ENCODE results near the gene B3GALT5.

B3GALT5 gene

GRCh38 chr21:39655589-39655988, 42.8 kb downstream of the B3GALT5 start:
- no peak for TF ChIP-seq ZFX (IDR thresholded peaks at IDR 0.05; ENCODE audit: borderline replicate concordance)
- TF ChIP-seq CTCF (IDR thresholded peaks at IDR 0.05): no peak
- no peak overlapping the region for H3K27ac ChIP-seq

- no peak overlapping the region for H3K27ac ChIP-seq
- no peak for TF ChIP-seq CTCF (IDR thresholded peaks at IDR 0.05)
- no peak for TF ChIP-seq ZFX (IDR thresholded peaks at IDR 0.05; ENCODE audit: borderline replicate concordance)
Measured at GRCh38 chr21:39656209-39656608, 43.5 kb downstream of the B3GALT5 start.

- TF ChIP-seq CTCF (IDR thresholded peaks at IDR 0.05) (no peak), ZFX (IDR thresholded peaks at IDR 0.05; ENCODE audit: borderline replicate concordance) (no peak)
- no peak overlapping the region for H3K27ac ChIP-seq
Measured at GRCh38 chr21:39657091-39657689, 44.5 kb downstream of the B3GALT5 start.

GRCh38 chr21:39658066-39658465, 45.3 kb downstream of the B3GALT5 start:
- H3K27ac ChIP-seq: no peak overlapping the region
- TF ChIP-seq CTCF (IDR thresholded peaks at IDR 0.05) (no peak), ZFX (IDR thresholded peaks at IDR 0.05; ENCODE audit: borderline replicate concordance) (no peak)

GRCh38 chr21:39659070-39659815, 46.5 kb downstream of the B3GALT5 start:
- H3K27ac ChIP-seq: no peak overlapping the region
- TF ChIP-seq CTCF (IDR thresholded peaks at IDR 0.05) (no peak), ZFX (IDR thresholded peaks at IDR 0.05; ENCODE audit: borderline replicate concordance) (no peak)

- H3K27ac ChIP-seq: no peak overlapping the region
Measured at GRCh38 chr21:39660191-39660980, 47.6 kb downstream of the B3GALT5 start.

More at GRCh38 chr21:39660191-39660980, 47.6 kb downstream of the B3GALT5 start:
- TF ChIP-seq ZFX (IDR thresholded peaks at IDR 0.05; ENCODE audit: borderline replicate concordance): no peak
- no peak for TF ChIP-seq CTCF (IDR thresholded peaks at IDR 0.05)
